AG04450 (cell line): ENCODE data around the gene NRN1L. TPM values are rescaled to one million over a fixed set of nuclear protein-coding genes. Genes with fewer than 3 reads are reported as not detected.

Source experiments
- CTCF ChIA-PET: fragments of 300-600, 350-600 bp; formaldehyde crosslinking; extraction: SDS; loops from one replicate; lab custom pipeline; 2022; ENCODE audit warnings: antibody characterized with exemption, inconsistent platforms; lab: Charles Lee
- POLR2A ChIA-PET: fragments of 350-600 bp; formaldehyde crosslinking; extraction: SDS; loops from one replicate; lab custom pipeline; 2021; ENCODE audit warnings: antibody characterized with exemption, inconsistent platforms; lab: Yijun Ruan, JAX
- DNase-seq: peaks from one replicate; pipeline ENCODE4 v3.0.0-alpha.2; 2011; ENCODE audit warnings: low read depth, low spot score
- H3K27ac ChIP-seq: one replicate; pipeline ENCODE4 v1.5.1; 2012; ENCODE audit warnings: low read depth, low read length, control low read depth
- H3K27me3 ChIP-seq: one replicate; pipeline ENCODE4 v1.6.0; 2012; ENCODE audit warnings: low read length; ENCODE audit not compliant: control insufficient read depth, insufficient read depth
- H3K4me3 ChIP-seq: 2 replicates; pipeline ENCODE4 v1.5.1; 2011; ENCODE audit warnings: mild to moderate bottlenecking, low read depth, low read length, control low read depth
- H3K9me3 ChIP-seq: 2 replicates; pipeline ENCODE4 v1.5.1; 2012; ENCODE audit warnings: low read length; ENCODE audit not compliant: control insufficient read depth, insufficient read depth
- CTCF ChIP-seq: IDR thresholded peaks from 2 replicates; pipeline ENCODE4 v1.5.1; 2011; ENCODE audit warnings: low read depth, low read length, control low read depth, inconsistent platforms
- polyA plus RNA-seq: library from polyadenylated mRNA; depleted of rRNA; stranded (reverse); fragments of >200 nt; gene quantifications from 2 replicates; pipeline ENCODE4 v1.2.3, GENCODE V29; 2011

NRN1L gene
- polyA plus RNA-seq, 1 experiment: 0.21 TPM

GRCh38 chr16:67872631-67873434 is 11.9 kb upstream of the NRN1L start, which contains the start of gene EDC4:
TSS of gene EDC4 (plus strand) at chr16:67873052. CDS start at chr16:67873262, 210 bp downstream.
- POLR2A ChIA-PET: interaction anchor here (0.8 to 1.4 kb wide), 4 partner anchors 19 to 63 kb away, joined by 3 read pairs; partner anchors contain the start of gene CENPT
- Histone ChIP-seq H3K27me3 (no peaks in the 10 kb centered on the region), H3K27ac (peak within 1 kb of the TSS; percentile 57), H3K9me3 (no peaks in the 10 kb centered on the region; the same call in 1 of the 2 replicates), H3K4me3 (peak within 1 kb of the TSS; percentile 95)
- CTCF ChIA-PET: interaction anchor here (2.8 kb wide), 1 partner anchor 11 kb away, joined by 25 read pairs; the partner anchor contains the start of gene NRN1L
- no peak for TF ChIP-seq CTCF
- peak; percentile 49 for DNase-seq

- no peak for DNase-seq
- CTCF ChIA-PET: interaction anchor here (0.6 to 2.8 kb wide), 3 partner anchors 10 to 311 kb away, joined by 3 to 25 read pairs (median 5); partner anchors contain the start of genes CTCF and NRN1L
- Histone ChIP-seq H3K27ac (peak overlapping the region; percentile 39), H3K9me3 (no peaks in the 10 kb centered on the region; the same call in 1 of the 2 replicates), H3K27me3 (no peaks in the 10 kb centered on the region), H3K4me3 (peak overlapping the region; percentile 95)
- POLR2A ChIA-PET: interaction anchor here (0.6 to 1.4 kb wide), 6 partner anchors 14 to 198 kb away, joined by 3 to 6 read pairs (median 3); partner anchors contain the start of gene CENPT
- TF ChIP-seq CTCF: no peak
Observed at GRCh38 chr16:67873435-67874370, 11.0 kb upstream of the NRN1L start.

DNA sequence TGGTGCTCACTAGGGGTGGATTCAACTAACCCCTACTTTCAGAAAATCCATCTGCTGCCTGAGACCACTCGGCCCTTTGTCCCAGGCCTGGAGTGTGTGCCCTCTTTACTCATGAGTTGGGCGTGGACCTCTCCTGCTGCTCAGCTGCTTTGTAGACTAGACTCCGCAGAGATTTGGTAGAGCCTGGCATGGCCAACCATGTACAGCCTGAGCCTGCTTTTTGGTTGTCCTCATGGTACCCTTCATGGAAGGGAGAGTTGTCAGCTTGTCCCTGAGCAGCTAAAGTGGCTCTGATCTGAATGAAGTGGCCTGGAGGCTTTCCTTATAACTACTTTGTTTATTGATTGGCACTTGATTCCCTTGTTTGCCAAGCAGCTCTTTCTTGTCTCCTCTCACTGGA is 10.3 kb upstream of the NRN1L start:
- no peak for DNase-seq
- H3K27me3 ChIP-seq: no peaks in the 10 kb centered on the region
- CTCF ChIA-PET: interaction anchor here (0.6 to 2.8 kb wide), 3 partner anchors 9 to 312 kb away, joined by 3 to 25 read pairs (median 5); partner anchors contain the start of genes CTCF and NRN1L
- POLR2A ChIA-PET: interaction anchor here (0.6 kb wide), 1 partner anchor 197 kb away, joined by 3 read pairs; no protein-coding TSS in a partner anchor
- no peak for TF ChIP-seq CTCF
- peak overlapping the region; percentile 95 for H3K4me3 ChIP-seq
- no peak overlapping the region for H3K27ac ChIP-seq
- no peaks in the 10 kb centered on the region; the same call in 1 of the 2 replicates for H3K9me3 ChIP-seq

- TF ChIP-seq CTCF: no peak
Observed at GRCh38 chr16:67877064-67877463, 7.6 kb upstream of the NRN1L start.

More at GRCh38 chr16:67877064-67877463, 7.6 kb upstream of the NRN1L start:
- no peak overlapping the region for H3K4me3 ChIP-seq
- no peaks in the 10 kb centered on the region for H3K27me3 ChIP-seq
- no peak overlapping the region for H3K27ac ChIP-seq
- no peak for DNase-seq
- H3K9me3 ChIP-seq: no peaks in the 10 kb centered on the region; the same call in 1 of the 2 replicates
- CTCF ChIA-PET: no interaction called here
- POLR2A ChIA-PET: no interaction called here
